Measurements from ENCODE around the gene SCN1B. TPM values are rescaled to one million over a fixed set of nuclear protein-coding genes. Genes with fewer than 3 reads are reported as not detected.

SCN1B gene
- total RNA-seq, 4 donors from 2014 or later, result 12.8 to 26.7 (median 13.4) TPM

- Histone ChIP-seq H3K27ac (no peak overlapping the region), H3K27me3 (no peaks in the 10 kb centered on the region), H3K9me3 (no peaks in the 10 kb centered on the region), H3K4me3 (no peak overlapping the region), H3K4me1 (peaks cover 0 to 5% (median 0%) of the 10 kb centered on the region in 4 donors), H3K36me3 (no peaks in the 10 kb centered on the region)
- WGBS, 2 donors, result 90 to 95% methylated on average over 5 of the region's 5 CpGs
- no peak for DNase-seq (ENCODE audit: low spot score in 2 of 2)
- no peak for TF ChIP-seq EP300 (IDR thresholded peaks at IDR 0.05)
- TF ChIP-seq CTCF (IDR thresholded peaks at IDR 0.05), result no peak
- no peak for TF ChIP-seq POLR2A (IDR thresholded peaks at IDR 0.05)
Observed at GRCh38 chr19:35051796-35052195, 21.5 kb downstream of the SCN1B start.

GRCh38 chr19:35052599-35053190, 22.4 kb downstream of the SCN1B start:
- no peak for TF ChIP-seq CTCF (IDR thresholded peaks at IDR 0.05)
- no peak for TF ChIP-seq EP300 (IDR thresholded peaks at IDR 0.05)
- TF ChIP-seq POLR2A (IDR thresholded peaks at IDR 0.05), result no peak
- WGBS, 2 donors, result 84% methylated on average over 8 of the region's 8 CpGs
- no peak overlapping the region for H3K4me3 ChIP-seq
- peaks cover 0 to 5% (median 0%) of the 10 kb centered on the region in 4 donors for H3K4me1 ChIP-seq
- no peak overlapping the region for H3K27ac ChIP-seq
- DNase-seq (ENCODE audit: low spot score in 2 of 2), result no peak
- H3K27me3 ChIP-seq, result no peaks in the 10 kb centered on the region
- H3K36me3 ChIP-seq, result no peaks in the 10 kb centered on the region
- no peaks in the 10 kb centered on the region for H3K9me3 ChIP-seq

GRCh38 chr19:35053667-35054293, 23.5 kb downstream of the SCN1B start:
- Histone ChIP-seq H3K36me3 (no peaks in the 10 kb centered on the region), H3K27ac (no peak overlapping the region), H3K9me3 (no peaks in the 10 kb centered on the region), H3K4me1 (peaks cover 0 to 2% (median 0%) of the 10 kb centered on the region in 4 donors), H3K27me3 (no peaks in the 10 kb centered on the region), H3K4me3 (no peak overlapping the region)
- no peak for TF ChIP-seq POLR2A (IDR thresholded peaks at IDR 0.05)
- DNase-seq (ENCODE audit: low spot score in 2 of 2), result no peak
- WGBS, 2 donors, result 86 to 91% methylated on average over 8 to 9 of the region's 9 CpGs

GRCh38 chr19:35054626-35055025, 24.4 kb downstream of the SCN1B start:
- no peaks in the 10 kb centered on the region for H3K4me1 ChIP-seq
- no peak for DNase-seq (ENCODE audit: low spot score in 2 of 2)
- H3K36me3 ChIP-seq, result no peaks in the 10 kb centered on the region
- H3K27ac ChIP-seq, result no peak overlapping the region
- no peaks in the 10 kb centered on the region for H3K27me3 ChIP-seq
- H3K9me3 ChIP-seq, result no peaks in the 10 kb centered on the region
- TF ChIP-seq POLR2A (IDR thresholded peaks at IDR 0.05) (no peak), EP300 (IDR thresholded peaks at IDR 0.05) (no peak), CTCF (IDR thresholded peaks at IDR 0.05) (no peak)
- no peak overlapping the region for H3K4me3 ChIP-seq
- WGBS, 2 donors, result 90% methylated on average over 9 of the region's 9 CpGs

GRCh38 chr19:35055715-35056179, 25.5 kb downstream of the SCN1B start:
- no peaks in the 10 kb centered on the region for H3K9me3 ChIP-seq
- H3K4me1 ChIP-seq, result no peaks in the 10 kb centered on the region
- no peaks in the 10 kb centered on the region for H3K27me3 ChIP-seq
- no peaks in the 10 kb centered on the region for H3K36me3 ChIP-seq
- no peak for TF ChIP-seq CTCF (IDR thresholded peaks at IDR 0.05)
- no peak for TF ChIP-seq POLR2A (IDR thresholded peaks at IDR 0.05)
- TF ChIP-seq EP300 (IDR thresholded peaks at IDR 0.05), result no peak
- H3K27ac ChIP-seq, result no peak overlapping the region
- 23 to 27% methylated on average over 3 of the region's 3 CpGs for WGBS, 2 donors
- no peak for DNase-seq (ENCODE audit: low spot score in 2 of 2)
- H3K4me3 ChIP-seq, result no peak overlapping the region

Measured in tibial nerve (tissue), 4 donors.